ENCODE measurements around the gene ANKRD40. TPM values are rescaled to one million over a fixed set of nuclear protein-coding genes. Genes with fewer than 3 reads are reported as not detected.

The ANKRD40 gene
- total and polyA plus RNA-seq, 12 donors = 14.9 to 46.4 (median 36.1) TPM

DNA sequence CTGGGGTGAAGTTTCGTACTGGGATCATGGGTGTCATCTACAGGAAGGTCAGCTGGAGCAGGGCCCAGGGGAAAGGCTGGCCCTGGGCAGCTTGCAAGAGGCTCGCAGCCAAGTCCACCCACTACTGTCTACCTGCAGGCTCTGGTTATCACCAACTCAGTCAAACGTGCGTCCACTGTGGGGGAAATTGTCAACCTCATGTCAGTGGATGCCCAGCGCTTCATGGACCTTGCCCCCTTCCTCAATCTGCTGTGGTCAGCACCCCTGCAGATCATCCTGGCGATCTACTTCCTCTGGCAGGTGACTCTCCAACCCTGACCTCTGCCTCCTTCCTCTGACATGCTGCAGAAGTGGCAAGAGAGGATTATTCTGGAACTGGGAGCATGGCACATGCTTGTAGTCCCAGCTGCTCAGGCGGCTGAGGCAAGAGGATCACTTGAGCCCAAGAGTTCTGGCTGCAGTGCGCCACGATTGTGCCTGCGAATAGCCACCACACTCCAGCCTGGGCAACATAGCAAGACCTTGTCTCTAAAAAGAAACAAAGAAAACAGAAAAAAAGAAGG lies 43.8 kb downstream of the ANKRD40 start:
- H3K9me3 ChIP-seq (replicated peaks in 1 of 3) = no peaks in the 10 kb centered on the region
- peak in 2 of 7 donors; percentile 73 to 83 for DNase-seq
- no peaks in the 10 kb centered on the region for H3K36me3 ChIP-seq (replicated peaks in 1 of 2)
- intact Hi-C loops (cut with DNase I) = no loop called here
- H3K4me3 ChIP-seq = no peak overlapping the region
- H3K27ac ChIP-seq = peak overlapping the region in 1 of 5 donors; percentile 46
- H3K27me3 ChIP-seq = no peaks in the 10 kb centered on the region
- TF ChIP-seq, protein P1, sequence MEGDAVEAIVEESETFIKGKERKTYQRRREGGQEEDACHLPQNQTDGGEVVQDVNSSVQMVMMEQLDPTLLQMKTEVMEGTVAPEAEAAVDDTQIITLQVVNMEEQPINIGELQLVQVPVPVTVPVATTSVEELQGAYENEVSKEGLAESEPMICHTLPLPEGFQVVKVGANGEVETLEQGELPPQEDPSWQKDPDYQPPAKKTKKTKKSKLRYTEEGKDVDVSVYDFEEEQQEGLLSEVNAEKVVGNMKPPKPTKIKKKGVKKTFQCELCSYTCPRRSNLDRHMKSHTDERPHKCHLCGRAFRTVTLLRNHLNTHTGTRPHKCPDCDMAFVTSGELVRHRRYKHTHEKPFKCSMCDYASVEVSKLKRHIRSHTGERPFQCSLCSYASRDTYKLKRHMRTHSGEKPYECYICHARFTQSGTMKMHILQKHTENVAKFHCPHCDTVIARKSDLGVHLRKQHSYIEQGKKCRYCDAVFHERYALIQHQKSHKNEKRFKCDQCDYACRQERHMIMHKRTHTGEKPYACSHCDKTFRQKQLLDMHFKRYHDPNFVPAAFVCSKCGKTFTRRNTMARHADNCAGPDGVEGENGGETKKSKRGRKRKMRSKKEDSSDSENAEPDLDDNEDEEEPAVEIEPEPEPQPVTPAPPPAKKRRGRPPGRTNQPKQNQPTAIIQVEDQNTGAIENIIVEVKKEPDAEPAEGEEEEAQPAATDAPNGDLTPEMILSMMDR (IDR thresholded peaks at IDR 0.05) = no peak
- no peak for TF ChIP-seq POLR2A (IDR thresholded peaks at IDR 0.05)
- peaks cover 39 to 54% of the 10 kb centered on the region in 2 donors for H3K4me1 ChIP-seq (replicated peaks in 1 of 2)
- 67 to 78% (median 70%) methylated on average over 5 to 10 of the region's 10 CpGs for WGBS, 4 donors

DNA sequence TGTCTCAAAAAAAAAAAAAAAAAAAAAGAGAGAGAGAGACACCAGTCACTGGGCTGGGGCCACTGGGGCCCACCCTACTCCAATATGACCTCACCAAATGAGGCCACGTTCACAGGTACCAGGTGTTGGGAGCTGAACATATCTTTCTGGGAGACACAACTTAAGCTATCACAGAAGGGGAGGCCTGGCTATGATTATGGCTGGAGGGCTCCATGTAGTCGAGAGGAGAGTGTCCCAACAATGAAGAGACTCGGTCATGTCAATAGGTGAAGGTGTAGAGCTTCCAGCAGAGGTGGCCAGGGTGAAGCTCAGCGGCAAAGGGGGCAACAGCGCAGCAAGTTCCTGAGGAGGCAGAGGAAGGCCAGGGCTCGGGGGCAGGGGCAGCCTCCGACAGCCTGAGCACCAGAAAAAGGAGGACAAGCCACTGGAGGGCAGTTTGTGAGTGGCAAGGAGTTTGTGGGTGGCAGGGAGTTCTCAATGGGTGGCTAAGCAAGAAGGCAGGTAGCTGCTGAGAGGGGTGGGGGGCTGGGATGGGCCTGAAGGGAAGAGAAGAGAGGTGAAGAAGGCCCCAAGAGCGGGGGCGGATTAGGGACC lies 45.0 kb downstream of the ANKRD40 start:
- Histone ChIP-seq H3K9me3 (replicated peaks in 1 of 3) (no peaks in the 10 kb centered on the region), H3K4me3 (no peak overlapping the region), H3K27ac (peak overlapping the region in 3 of 5 donors; percentile 47 to 96 (median 87)), H3K4me1 (replicated peaks in 1 of 2) (peaks cover 45 to 54% of the 10 kb centered on the region in 2 donors), H3K27me3 (no peaks in the 10 kb centered on the region), H3K36me3 (replicated peaks in 1 of 2) (no peaks in the 10 kb centered on the region)
- intact Hi-C loops (cut with DNase I) = no loop called here
- no peak for DNase-seq
- TF ChIP-seq, protein P1 (IDR thresholded peaks at IDR 0.05) = no peak
- no peak for TF ChIP-seq POLR2A (IDR thresholded peaks at IDR 0.05)
- WGBS, 4 donors = 91 to 97% (median 96%) methylated on average over 8 to 9 of the region's 9 CpGs

DNA sequence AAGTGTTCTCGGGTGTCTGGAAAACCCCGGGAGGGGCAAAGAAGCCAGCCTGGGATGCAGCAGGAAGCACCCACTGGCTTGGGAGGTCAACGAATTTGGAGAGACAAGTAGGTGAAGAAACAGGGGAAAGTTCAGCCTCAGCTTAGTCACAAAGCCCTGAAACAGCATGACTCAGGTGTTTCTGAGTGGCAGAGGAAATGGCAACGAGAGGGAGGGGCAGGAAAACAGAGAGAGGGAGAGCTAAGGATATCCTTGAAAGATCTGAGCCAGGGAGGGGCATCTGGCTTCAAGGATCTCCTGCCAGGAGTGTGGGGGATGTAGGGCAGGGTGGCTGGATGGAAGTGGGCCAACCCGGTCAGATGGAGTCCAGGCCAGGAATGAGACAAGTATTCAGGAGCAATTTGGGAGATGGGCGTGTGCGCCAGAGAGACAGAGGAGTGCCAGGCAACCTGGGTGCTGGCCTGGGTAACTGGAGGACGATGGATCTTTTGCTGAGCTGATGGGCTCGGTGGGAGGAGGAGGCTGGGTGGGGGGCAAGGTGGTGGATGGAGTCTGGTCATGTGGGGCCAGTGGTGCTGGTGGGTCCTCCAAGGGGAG lies 45.8 kb downstream of the ANKRD40 start:
- Histone ChIP-seq H3K9me3 (replicated peaks in 1 of 3) (no peaks in the 10 kb centered on the region), H3K4me1 (replicated peaks in 1 of 2) (peaks cover 45 to 54% of the 10 kb centered on the region in 2 donors), H3K36me3 (replicated peaks in 1 of 2) (no peaks in the 10 kb centered on the region), H3K27me3 (no peaks in the 10 kb centered on the region), H3K27ac (peak overlapping the region; percentile 70 to 96 (median 87)), H3K4me3 (no peak overlapping the region)
- WGBS, 4 donors = 25 to 33% (median 27%) methylated on average over 9 of the region's 9 CpGs
- TF ChIP-seq, protein P1 (IDR thresholded peaks at IDR 0.05) = no peak
- TF ChIP-seq POLR2A (IDR thresholded peaks at IDR 0.05) = peak in 1 of 2 donors; percentile 31
- intact Hi-C loops (cut with DNase I) = no loop called here
- DNase-seq = peak; percentile 81 to 95 (median 94)

DNA sequence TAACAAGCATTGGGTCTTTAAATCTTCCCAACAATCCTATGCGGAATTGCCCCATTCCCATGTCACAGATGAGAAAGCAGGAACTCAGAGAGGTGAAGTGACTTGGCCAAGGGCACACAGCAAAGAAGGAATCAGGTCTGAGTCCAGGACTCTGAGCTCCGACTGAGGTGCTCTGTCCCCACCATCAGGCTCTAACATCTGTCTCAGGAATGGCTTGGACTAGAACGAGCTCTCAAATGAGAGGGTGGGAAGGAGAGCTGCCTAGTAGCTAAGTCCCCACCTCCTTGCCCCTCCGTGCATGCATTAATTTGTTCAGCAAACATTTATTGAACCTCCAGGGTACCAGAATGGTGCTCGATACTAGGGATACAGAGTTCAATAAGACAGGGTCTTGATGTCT lies 46.4 kb downstream of the ANKRD40 start:
- WGBS, 4 donors = 52 to 68% (median 62%) methylated on average over 5 of the region's 5 CpGs
- H3K27ac ChIP-seq = peak overlapping the region; percentile 70 to 96 (median 87)
- H3K4me1 ChIP-seq (replicated peaks in 1 of 2) = peaks cover 45 to 54% of the 10 kb centered on the region in 2 donors
- DNase-seq = no peak
- TF ChIP-seq, protein P1 (IDR thresholded peaks at IDR 0.05) = no peak
- no peak for TF ChIP-seq POLR2A (IDR thresholded peaks at IDR 0.05)
- H3K9me3 ChIP-seq (replicated peaks in 1 of 3) = no peaks in the 10 kb centered on the region
- H3K36me3 ChIP-seq (replicated peaks in 1 of 2) = no peaks in the 10 kb centered on the region
- H3K4me3 ChIP-seq = no peak overlapping the region
- no peaks in the 10 kb centered on the region for H3K27me3 ChIP-seq
- intact Hi-C loops (cut with DNase I) = no loop called here
